Measurements from ENCODE around the gene ADGRA1.

DNA sequence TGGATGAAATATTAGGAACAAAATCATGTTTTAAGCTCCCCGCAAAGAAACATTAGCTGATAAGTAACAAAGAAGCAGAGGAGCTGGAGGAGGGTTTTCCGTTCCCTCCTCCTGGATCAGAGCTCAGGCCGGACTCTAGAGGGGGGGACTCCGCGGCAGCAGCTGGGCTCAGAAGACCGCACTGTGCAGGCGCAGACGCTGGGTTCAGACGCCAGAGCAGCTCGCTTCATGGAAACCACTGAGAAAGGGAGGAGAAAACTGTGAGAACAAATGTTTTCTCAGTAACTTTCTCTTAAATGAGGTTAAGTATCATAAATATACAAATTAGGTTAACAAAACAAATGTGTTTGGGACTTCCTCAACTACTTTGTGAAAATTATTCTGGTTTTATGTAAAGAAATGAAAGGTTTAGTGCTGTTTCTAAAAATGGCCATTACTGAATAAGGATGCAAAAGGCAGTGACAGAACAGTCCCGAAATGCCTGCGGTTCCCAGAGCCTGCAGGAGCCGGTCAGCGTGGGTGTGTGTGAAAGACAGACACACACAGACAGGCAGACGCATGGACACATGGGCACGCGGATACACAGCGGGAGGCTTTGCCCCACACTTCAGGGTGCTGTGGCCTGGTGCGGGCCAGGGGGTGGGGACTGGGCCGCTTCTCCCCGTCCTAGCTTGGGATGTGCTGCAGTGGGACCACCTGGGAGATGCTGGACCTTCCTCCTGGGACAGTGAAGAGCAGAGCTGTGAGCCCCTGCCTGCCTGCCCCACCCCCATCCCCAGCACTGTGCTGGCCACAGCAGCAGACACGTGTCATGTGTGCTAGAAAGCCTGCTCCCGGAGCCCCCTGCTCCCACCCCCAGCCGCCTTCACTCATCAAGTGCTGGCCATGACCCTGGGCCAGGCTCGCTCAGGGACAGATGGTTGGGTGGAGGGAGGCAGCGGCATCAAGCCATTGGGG, 20.3 kb upstream of the ADGRA1 start:
- TF ChIP-seq, protein P1, sequence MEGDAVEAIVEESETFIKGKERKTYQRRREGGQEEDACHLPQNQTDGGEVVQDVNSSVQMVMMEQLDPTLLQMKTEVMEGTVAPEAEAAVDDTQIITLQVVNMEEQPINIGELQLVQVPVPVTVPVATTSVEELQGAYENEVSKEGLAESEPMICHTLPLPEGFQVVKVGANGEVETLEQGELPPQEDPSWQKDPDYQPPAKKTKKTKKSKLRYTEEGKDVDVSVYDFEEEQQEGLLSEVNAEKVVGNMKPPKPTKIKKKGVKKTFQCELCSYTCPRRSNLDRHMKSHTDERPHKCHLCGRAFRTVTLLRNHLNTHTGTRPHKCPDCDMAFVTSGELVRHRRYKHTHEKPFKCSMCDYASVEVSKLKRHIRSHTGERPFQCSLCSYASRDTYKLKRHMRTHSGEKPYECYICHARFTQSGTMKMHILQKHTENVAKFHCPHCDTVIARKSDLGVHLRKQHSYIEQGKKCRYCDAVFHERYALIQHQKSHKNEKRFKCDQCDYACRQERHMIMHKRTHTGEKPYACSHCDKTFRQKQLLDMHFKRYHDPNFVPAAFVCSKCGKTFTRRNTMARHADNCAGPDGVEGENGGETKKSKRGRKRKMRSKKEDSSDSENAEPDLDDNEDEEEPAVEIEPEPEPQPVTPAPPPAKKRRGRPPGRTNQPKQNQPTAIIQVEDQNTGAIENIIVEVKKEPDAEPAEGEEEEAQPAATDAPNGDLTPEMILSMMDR (IDR thresholded peaks at IDR 0.05; ENCODE audit: extremely low read depth in 1 of 2, insufficient read depth in 1 of 2, low read depth in 1 of 2, low read length in 2 of 2), result no peak
- TF ChIP-seq POLR2AphosphoS5 (IDR thresholded peaks at IDR 0.05; ENCODE audit: insufficient read depth, low read depth, low read length), result no peak
- TF ChIP-seq POLR2A (IDR thresholded peaks at IDR 0.05; ENCODE audit: low read depth, low read length), result no peak
- no peak for TF ChIP-seq MYC (IDR thresholded peaks at IDR 0.05; ENCODE audit: low read depth, low read length)
- TF ChIP-seq GATA2 (IDR thresholded peaks at IDR 0.05; ENCODE audit: insufficient read depth, insufficient read length, low read depth, low read length), result no peak
- TF ChIP-seq, protein P2, sequence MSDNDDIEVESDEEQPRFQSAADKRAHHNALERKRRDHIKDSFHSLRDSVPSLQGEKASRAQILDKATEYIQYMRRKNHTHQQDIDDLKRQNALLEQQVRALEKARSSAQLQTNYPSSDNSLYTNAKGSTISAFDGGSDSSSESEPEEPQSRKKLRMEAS (IDR thresholded peaks at IDR 0.05; ENCODE audit: insufficient read depth, insufficient read length), result no peak
- TF ChIP-seq EZH2 (IDR thresholded peaks at IDR 0.05; ENCODE audit: borderline replicate concordance, low read depth, low read length, severe bottlenecking), result no peak
